DOHH2 (cell line): ENCODE measurements around the gene GRID1.

Source experiments
- H3F3A ChIP-seq: fragments of 200-600 bp; sonication (generic), shearing (Covaris generic); 2 replicates; pipeline ENCODE4 v1.6.0; 2016; ENCODE audit warnings: antibody characterized with exemption, mild to moderate bottlenecking; ENCODE audit not compliant: control insufficient read depth, insufficient read depth
- H3K27ac ChIP-seq: fragments of 200-600 bp; sonication (generic); 2 replicates; pipeline ENCODE4 v1.5.1; 2014; ENCODE audit warnings: low read depth, mild to moderate bottlenecking, low read length, moderate library complexity
- H3K27me3 ChIP-seq: fragments of 200-600 bp; sonication (generic); 2 replicates; pipeline ENCODE4 v1.6.1; 2014; ENCODE audit warnings: mild to moderate bottlenecking, low read length, mixed read lengths; ENCODE audit not compliant: control insufficient read depth
- H3K36me3 ChIP-seq: fragments of 200-600 bp; sonication (generic); 2 replicates; pipeline ENCODE4 v1.6.1; 2014; ENCODE audit warnings: mild to moderate bottlenecking, low read length, moderate library complexity, mixed read lengths; ENCODE audit not compliant: control insufficient read depth
- H3K4me1 ChIP-seq: fragments of 200-600 bp; sonication (generic); 2 replicates; pipeline ENCODE4 v1.6.1; 2014; ENCODE audit warnings: mild to moderate bottlenecking, low read length, mixed read lengths; ENCODE audit not compliant: control insufficient read depth
- H3K4me2 ChIP-seq: fragments of 200-600 bp; sonication (generic); 2 replicates; pipeline ENCODE4 v1.6.0; 2014; ENCODE audit warnings: mild to moderate bottlenecking, low read length, moderate library complexity
- H3K4me3 ChIP-seq: fragments of 200-600 bp; sonication (generic); 2 replicates; pipeline ENCODE4 v1.5.1; 2014; ENCODE audit warnings: mild to moderate bottlenecking, low read length, mixed read lengths
- H3K79me2 ChIP-seq: fragments of 200-600 bp; sonication (generic); 2 replicates; pipeline ENCODE4 v1.6.1; 2014; ENCODE audit warnings: mild to moderate bottlenecking, low read length, mixed read lengths; ENCODE audit not compliant: control insufficient read depth
- H3K9me2 ChIP-seq: fragments of 200-600 bp; sonication (generic); replicated peaks from 2 replicates; pipeline ENCODE4 v1.6.1; 2014; ENCODE audit warnings: mild to moderate bottlenecking, low read length, mixed read lengths; ENCODE audit not compliant: control insufficient read depth
- H3K9me3 ChIP-seq: fragments of 200-600 bp; sonication (generic); 2 replicates; pipeline ENCODE4 v1.6.1; 2014; ENCODE audit warnings: antibody characterized with exemption, low read length, mixed read lengths; ENCODE audit not compliant: control insufficient read depth, insufficient read depth
- H4K20me1 ChIP-seq: fragments of 200-600 bp; sonication (generic); 2 replicates; pipeline ENCODE4 v1.6.0; 2014; ENCODE audit warnings: low read depth, mild to moderate bottlenecking, antibody characterized with exemption, low read length, moderate library complexity; ENCODE audit not compliant: control insufficient read depth, insufficient read depth
- CTCF ChIP-seq: fragments of 200-600 bp; sonication (generic); IDR thresholded peaks from one replicate; pipeline ENCODE4 v1.5.1; 2014; ENCODE audit warnings: antibody characterized with exemption, mild to moderate bottlenecking, low read depth, low read length; ENCODE audit not compliant: poor library complexity, severe bottlenecking
- EZH2phosphoT487 ChIP-seq: fragments of 200-600 bp; sonication (generic); IDR thresholded peaks from 2 replicates; pipeline ENCODE4 v1.6.1; 2017; ENCODE audit warnings: borderline replicate concordance, mild to moderate bottlenecking, antibody characterized with exemption, low read length, moderate library complexity, mixed read lengths

Gene GRID1

GRCh38 chr10:85599081-85599480, 767.5 kb downstream of the GRID1 start:
- TF ChIP-seq CTCF: no peak
- TF ChIP-seq EZH2phosphoT487: no peak
- H3K4me1 ChIP-seq: no peaks in the 10 kb centered on the region
- H3K27ac ChIP-seq: no peak overlapping the region
- H3K4me2 ChIP-seq: no peak overlapping the region
- H3K4me3 ChIP-seq: no peak overlapping the region
- no peaks in the 10 kb centered on the region for H3K9me3 ChIP-seq
- no peaks in the 10 kb centered on the region for H3K27me3 ChIP-seq
- H3F3A ChIP-seq: no peaks in the 10 kb centered on the region
- H3K79me2 ChIP-seq: no peaks in the 10 kb centered on the region
- no peaks in the 10 kb centered on the region for H4K20me1 ChIP-seq
- H3K9me2 ChIP-seq: no peaks in the 10 kb centered on the region
- no peaks in the 10 kb centered on the region for H3K36me3 ChIP-seq

- Histone ChIP-seq H3K79me2 (no peaks in the 10 kb centered on the region), H4K20me1 (no peaks in the 10 kb centered on the region), H3K4me2 (no peak overlapping the region), H3K27me3 (no peaks in the 10 kb centered on the region), H3K36me3 (no peaks in the 10 kb centered on the region), H3K9me3 (no peaks in the 10 kb centered on the region), H3K9me2 (no peaks in the 10 kb centered on the region), H3F3A (no peaks in the 10 kb centered on the region), H3K4me1 (no peaks in the 10 kb centered on the region), H3K27ac (no peak overlapping the region), H3K4me3 (no peak overlapping the region)
- TF ChIP-seq CTCF: no peak
- no peak for TF ChIP-seq EZH2phosphoT487
Measured at GRCh38 chr10:85598646-85599045, 767.9 kb downstream of the GRID1 start.

- no peaks in the 10 kb centered on the region for H3K79me2 ChIP-seq
- H3F3A ChIP-seq: no peaks in the 10 kb centered on the region
- no peak overlapping the region for H3K27ac ChIP-seq
- TF ChIP-seq EZH2phosphoT487: no peak
- no peak for TF ChIP-seq CTCF
- H3K4me3 ChIP-seq: no peak overlapping the region
- H3K4me1 ChIP-seq: no peaks in the 10 kb centered on the region
- no peaks in the 10 kb centered on the region for H3K9me3 ChIP-seq
- H3K36me3 ChIP-seq: no peaks in the 10 kb centered on the region
- H3K9me2 ChIP-seq: no peaks in the 10 kb centered on the region
- no peaks in the 10 kb centered on the region for H4K20me1 ChIP-seq
- no peaks in the 10 kb centered on the region for H3K27me3 ChIP-seq
- H3K4me2 ChIP-seq: no peak overlapping the region
Measured at GRCh38 chr10:85597006-85597405, 769.6 kb downstream of the GRID1 start.

- Histone ChIP-seq H3K9me3 (no peaks in the 10 kb centered on the region), H3K27ac (no peak overlapping the region), H3K4me1 (no peaks in the 10 kb centered on the region), H3K27me3 (no peaks in the 10 kb centered on the region), H3F3A (no peaks in the 10 kb centered on the region), H3K79me2 (no peaks in the 10 kb centered on the region), H3K4me2 (no peak overlapping the region), H3K9me2 (no peaks in the 10 kb centered on the region), H4K20me1 (no peaks in the 10 kb centered on the region), H3K4me3 (no peak overlapping the region), H3K36me3 (no peaks in the 10 kb centered on the region)
- TF ChIP-seq CTCF (no peak), EZH2phosphoT487 (no peak)
Measured at GRCh38 chr10:85596389-85596788, 770.2 kb downstream of the GRID1 start.
